GM12892 (cell line): Measurements from ENCODE around the gene TPM3.
A peak's percentile ranks its signal among the peaks of the same experiment; 100 is the strongest.

Experiments
- POLR2A ChIP-seq: IDR thresholded peaks from 2 replicates; pipeline ENCODE4 v1.6.1; 2011; ENCODE audit warnings: low read depth, low read length, control low read depth
- POLR2AphosphoS5 ChIP-seq: IDR thresholded peaks from 2 replicates; pipeline ENCODE4 v1.6.1; 2011; ENCODE audit warnings: low read depth, low read length, control low read depth

DNA sequence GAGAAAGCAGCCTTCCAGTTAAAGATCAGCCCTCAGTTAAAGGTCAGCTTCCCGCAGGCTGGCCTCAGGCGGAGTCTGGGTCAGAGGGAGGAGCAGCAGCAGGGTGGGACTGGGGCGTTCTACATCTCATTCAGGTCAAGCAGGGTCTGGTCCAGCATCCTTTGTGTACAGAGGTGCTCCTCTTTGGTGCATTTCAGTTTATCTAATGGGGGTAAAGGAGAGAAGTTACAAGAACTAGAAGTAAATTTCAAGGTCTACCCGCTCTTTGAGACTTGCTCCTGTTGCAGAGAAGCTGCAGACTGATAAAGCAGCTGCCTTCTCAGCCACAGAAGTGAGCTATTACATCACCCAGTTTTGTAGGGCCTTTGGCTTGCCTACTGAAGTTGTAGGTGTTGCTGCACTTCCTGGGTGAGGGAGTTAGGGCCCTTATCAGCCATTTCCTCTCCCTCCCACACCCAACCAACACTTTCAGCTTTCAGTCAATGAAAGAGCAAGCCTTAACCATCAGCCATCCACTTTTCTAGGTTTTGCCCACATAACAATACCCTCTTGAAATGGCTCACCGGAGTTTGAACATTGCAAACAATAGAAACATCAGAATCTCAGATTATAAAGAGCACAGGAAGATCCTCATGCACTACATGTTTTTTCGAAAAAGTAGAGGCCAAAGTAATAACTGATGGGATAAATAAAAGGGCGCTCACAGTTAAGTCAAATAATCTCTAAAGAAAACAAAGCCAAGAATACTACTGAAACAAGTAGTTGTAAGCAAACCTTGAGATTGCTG, 34.2 kb downstream of the TPM3 start:
- TF ChIP-seq POLR2AphosphoS5 = no peak
- peak; percentile 16; the same call in 1 of the 2 replicates for TF ChIP-seq POLR2A
